Astrocyte of the cerebellum (primary cell): ENCODE measurements around the gene KANSL1.
"Not testable (repeated sequence)": the region's sequence is repeated elsewhere in the genome, so short reads cannot be mapped to it uniquely, and the experiment has no call there.

Source experiments
- DNase-seq: peaks from one replicate; pipeline ENCODE4 v3.0.0-alpha.2; 2011; ENCODE audit warnings: low read depth
- H3K4me3 ChIP-seq: 2 replicates; pipeline ENCODE4 v1.5.1; 2011; ENCODE audit warnings: mild to moderate bottlenecking, low read depth, low read length, moderate library complexity
- in situ Hi-C: cut with HindIII; loops from 2 replicates; pipeline ENCODE4 v1.10.0; 2017; ENCODE audit warnings: low sequenced_read_pairs
- TF ChIP-seq, protein P1 (sequence below): IDR thresholded peaks from 2 replicates; pipeline ENCODE4 v1.5.1; 2012; ENCODE audit warnings: low read length, low read depth, moderate library complexity, mild to moderate bottlenecking; ENCODE audit errors: missing control alignments

The KANSL1 gene

DNA sequence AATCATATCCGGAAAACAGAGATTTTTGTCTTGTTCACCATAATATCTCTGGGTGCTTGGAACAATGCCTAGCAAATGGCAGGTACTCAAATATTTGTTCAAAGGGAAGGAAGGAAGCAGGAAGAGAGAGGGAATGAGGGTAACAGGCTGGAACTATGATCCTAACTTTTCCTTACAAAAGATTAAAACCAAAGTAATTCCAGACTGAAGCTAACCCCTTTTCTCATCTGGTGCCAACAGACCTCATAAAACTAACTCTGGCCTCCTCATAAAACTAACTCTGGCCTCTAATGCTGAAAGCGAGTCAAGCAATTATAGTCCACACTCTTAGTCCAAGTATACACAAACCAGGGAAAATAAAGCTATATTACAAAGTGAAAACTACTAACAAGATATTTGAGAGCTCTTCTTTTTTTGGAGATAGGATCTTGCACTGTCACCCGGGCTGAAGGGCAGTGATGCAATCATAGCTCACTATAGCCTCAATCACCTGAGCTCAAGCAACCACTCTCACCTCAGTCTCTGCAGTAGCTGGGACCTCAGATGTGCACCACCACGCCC, 84.6 kb downstream of the KANSL1 start:
- in situ Hi-C loops, result no loop called here
- TF ChIP-seq, protein P1, sequence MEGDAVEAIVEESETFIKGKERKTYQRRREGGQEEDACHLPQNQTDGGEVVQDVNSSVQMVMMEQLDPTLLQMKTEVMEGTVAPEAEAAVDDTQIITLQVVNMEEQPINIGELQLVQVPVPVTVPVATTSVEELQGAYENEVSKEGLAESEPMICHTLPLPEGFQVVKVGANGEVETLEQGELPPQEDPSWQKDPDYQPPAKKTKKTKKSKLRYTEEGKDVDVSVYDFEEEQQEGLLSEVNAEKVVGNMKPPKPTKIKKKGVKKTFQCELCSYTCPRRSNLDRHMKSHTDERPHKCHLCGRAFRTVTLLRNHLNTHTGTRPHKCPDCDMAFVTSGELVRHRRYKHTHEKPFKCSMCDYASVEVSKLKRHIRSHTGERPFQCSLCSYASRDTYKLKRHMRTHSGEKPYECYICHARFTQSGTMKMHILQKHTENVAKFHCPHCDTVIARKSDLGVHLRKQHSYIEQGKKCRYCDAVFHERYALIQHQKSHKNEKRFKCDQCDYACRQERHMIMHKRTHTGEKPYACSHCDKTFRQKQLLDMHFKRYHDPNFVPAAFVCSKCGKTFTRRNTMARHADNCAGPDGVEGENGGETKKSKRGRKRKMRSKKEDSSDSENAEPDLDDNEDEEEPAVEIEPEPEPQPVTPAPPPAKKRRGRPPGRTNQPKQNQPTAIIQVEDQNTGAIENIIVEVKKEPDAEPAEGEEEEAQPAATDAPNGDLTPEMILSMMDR, result no peak
- no peak overlapping the region for H3K4me3 ChIP-seq
- no peak for DNase-seq

DNA sequence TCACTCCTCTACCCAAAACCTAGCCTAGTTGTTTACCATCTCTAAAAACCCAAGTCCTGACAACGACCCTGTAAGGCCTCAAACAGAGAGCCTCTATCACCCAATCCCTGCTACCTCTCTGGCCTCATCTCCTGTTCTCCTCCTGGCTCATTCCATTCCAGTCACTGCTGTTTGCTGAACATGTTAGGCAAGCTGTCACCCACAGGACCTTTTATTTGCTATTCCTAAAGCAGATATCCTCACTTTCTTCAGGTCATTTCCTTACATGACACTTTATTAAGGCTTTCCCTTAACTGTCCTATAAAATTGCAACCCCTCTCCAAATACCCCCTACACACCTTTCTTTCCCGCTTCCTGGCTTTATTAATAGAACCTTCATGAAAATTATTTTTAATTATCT, 85.1 kb downstream of the KANSL1 start:
- in situ Hi-C loops, result no loop called here
- DNase-seq, result no peak
- H3K4me3 ChIP-seq, result no peak overlapping the region
- TF ChIP-seq, protein P1, result no peak

DNA sequence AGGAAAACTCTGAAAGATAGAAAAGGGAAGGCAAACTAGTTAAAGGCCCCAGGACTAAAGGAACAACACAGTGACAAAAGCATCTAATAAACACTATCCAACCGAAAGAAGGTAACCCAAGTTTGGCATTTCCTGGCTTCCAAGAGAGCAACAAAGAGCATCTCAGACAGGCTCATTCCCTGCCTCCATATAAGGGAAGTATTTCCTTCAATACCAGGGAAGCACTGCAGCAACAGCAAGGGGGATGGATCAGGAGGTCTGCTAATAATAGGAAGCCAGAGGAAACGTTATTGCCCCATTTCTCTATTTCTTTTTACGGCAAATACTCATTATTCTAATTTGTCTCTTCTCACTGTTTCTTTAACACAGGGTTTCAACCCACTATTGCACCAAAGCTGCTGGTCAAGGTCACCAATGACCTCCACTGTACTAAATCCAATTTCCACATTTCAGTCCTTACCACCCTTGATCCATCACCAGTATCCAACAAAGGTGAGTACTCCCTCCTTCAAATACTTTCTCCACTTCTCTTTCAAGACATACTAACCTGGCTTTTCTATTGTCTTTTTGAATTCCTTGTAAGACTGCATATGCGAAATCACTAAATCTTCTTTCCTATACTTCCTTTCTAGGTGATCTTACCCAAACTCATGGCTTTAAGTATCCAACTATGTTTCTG, 86.1 kb downstream of the KANSL1 start:
- in situ Hi-C loops, result no loop called here
- H3K4me3 ChIP-seq, result no peak overlapping the region
- DNase-seq, result no peak
- TF ChIP-seq, protein P1, result no peak

DNA sequence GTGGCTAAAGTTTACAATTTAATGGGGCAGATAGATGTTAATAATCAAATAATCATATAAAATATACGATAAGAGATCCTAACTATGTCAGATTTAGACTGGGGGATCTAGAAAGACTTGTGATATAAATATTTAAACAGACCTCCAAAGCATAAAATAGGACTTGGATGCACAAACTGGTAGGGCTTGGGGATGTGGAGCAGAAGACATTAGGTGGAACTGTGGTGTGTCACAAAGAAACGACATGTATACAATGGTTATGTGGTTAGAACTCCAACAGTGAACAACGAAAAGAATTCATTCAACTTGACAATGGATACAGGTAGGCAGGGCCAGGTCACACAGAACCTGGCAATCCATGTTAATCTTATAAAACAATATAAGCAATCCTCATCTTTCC, 90.4 kb downstream of the KANSL1 start:
- in situ Hi-C loops, H3K4me3 ChIP-seq, DNase-seq: not testable (repeated sequence)

DNA sequence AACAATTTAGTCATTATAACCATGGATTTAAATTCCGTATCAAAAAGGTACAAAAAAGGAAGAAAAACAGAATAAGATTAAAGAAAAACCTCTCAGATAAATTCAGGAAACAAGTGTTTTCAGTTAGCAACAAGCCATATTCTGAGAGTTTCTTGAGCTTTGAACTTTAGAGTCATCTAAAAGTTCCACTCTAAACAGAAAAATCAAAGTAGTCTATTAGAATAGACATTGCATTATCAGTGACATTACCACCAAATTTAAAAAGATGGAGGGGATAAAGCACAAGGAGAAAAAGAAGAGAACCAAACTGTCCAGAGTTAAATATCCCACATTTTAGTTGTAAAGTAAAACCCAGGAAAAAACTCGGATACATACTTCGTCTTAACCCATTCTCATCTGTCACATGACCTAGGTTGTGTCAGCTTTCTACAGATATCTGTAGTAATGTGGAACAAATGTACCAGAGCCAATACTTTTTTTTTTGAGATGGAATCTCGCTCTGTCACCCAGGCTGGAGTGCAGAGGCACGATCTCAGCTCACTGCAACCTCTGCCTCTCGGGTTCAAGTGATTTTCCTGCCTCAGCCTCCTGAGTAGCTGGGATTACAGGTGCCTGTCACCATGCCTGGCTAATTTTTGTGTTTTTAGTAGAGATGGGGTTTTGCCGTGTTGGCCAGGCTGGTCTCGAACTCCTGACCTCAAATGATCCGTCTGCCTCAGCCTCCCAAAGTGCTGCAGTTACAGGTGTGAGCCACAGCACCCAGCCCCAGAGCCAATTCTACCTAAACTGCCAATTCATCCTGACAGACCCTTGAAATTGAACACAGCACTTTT, 91.2 kb downstream of the KANSL1 start:
- in situ Hi-C loops, DNase-seq, H3K4me3 ChIP-seq: not testable (repeated sequence)

DNA sequence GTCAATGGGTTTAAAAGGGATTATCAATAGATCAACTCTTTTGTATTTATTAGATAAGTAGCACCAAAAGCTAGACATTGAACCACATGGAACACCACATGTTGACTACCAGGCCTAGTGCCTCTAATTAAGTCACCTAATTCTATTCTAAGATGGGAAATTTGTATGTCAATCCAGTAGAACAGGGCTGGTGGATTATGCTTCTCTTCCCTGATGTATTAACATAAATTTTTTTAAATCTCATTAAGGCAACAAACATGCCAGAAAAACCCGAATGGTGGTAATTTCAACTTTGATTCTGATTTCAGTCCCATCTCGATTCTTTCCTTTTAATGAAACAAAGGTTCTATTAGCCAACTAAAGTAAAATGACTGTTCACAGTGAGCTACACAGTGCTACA, 92.6 kb downstream of the KANSL1 start:
- no peak overlapping the region for H3K4me3 ChIP-seq
- TF ChIP-seq, protein P1, result no peak
- in situ Hi-C loops, result no loop called here
- no peak for DNase-seq

DNA sequence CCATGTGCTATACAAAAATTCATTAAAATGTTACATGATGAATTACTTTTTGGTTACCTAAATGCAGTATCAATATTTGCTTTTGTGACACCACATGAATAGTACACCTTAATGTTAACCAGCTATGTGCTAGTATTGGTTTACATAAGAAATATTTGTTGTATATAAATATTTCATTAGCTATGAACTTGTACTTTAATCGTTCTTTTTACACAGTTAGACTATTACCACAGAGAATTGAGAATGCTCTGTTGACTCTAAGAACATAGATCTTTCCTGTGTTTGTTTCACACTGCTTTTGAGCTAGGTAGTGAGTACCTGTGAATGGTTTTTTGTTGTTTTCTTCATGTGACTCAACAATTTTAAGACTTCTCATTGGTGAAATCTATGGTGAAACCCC, 93.4 kb downstream of the KANSL1 start:
- TF ChIP-seq, protein P1, result no peak
- in situ Hi-C loops, result no loop called here
- no peak overlapping the region for H3K4me3 ChIP-seq
- DNase-seq, result no peak
